Measurements from ENCODE around the gene IGBP1. TPM values are rescaled to one million over a fixed set of nuclear protein-coding genes. Genes with fewer than 3 reads are reported as not detected.

The IGBP1 gene
- total RNA-seq, 1 donor, result 85.0 TPM

- Histone ChIP-seq H3K27me3 (ENCODE audit: insufficient read depth, low read length) (peaks cover 1% of the 10 kb centered on the region), H3K27ac (ENCODE audit: low read depth, low read length) (peak overlapping the region; percentile 82), H4K20me1 (ENCODE audit: insufficient read depth, low read length) (no peaks in the 10 kb centered on the region), H3K36me3 (ENCODE audit: insufficient read depth, low read length) (no peaks in the 10 kb centered on the region), H3K9me3 (ENCODE audit: low read depth, low read length) (no peaks in the 10 kb centered on the region), H3K4me1 (ENCODE audit: insufficient read depth, low read length) (peaks cover 33% of the 10 kb centered on the region), H3K4me2 (ENCODE audit: insufficient read depth, low read length) (peak overlapping the region; percentile 27), H2AFZ (ENCODE audit: low read length) (no peak overlapping the region), H3K79me2 (ENCODE audit: insufficient read depth, low read length) (no peaks in the 10 kb centered on the region), H3K4me3 (ENCODE audit: insufficient read depth, low read length) (no peak overlapping the region)
- TF ChIP-seq CTCF (IDR thresholded peaks at IDR 0.05; ENCODE audit: extremely low read depth, low read depth, low read length), result no peak
- DNase-seq (ENCODE audit: insufficient read length, low spot score, missing footprints), result peak; percentile 11
Measured at GRCh38 chrX:70166601-70167590, 33.6 kb downstream of the IGBP1 start.

- H3K4me1 ChIP-seq (ENCODE audit: insufficient read depth, low read length), result peaks cover 38% of the 10 kb centered on the region
- H3K79me2 ChIP-seq (ENCODE audit: insufficient read depth, low read length), result no peaks in the 10 kb centered on the region
- peak overlapping the region; percentile 82 for H3K27ac ChIP-seq (ENCODE audit: low read depth, low read length)
- H3K36me3 ChIP-seq (ENCODE audit: insufficient read depth, low read length), result no peaks in the 10 kb centered on the region
- H3K4me3 ChIP-seq (ENCODE audit: insufficient read depth, low read length), result peak overlapping the region; percentile 21
- peak overlapping the region; percentile 70 for H3K4me2 ChIP-seq (ENCODE audit: insufficient read depth, low read length)
- TF ChIP-seq CTCF (IDR thresholded peaks at IDR 0.05; ENCODE audit: extremely low read depth, low read depth, low read length), result no peak
- peak; percentile 74 for DNase-seq (ENCODE audit: insufficient read length, low spot score, missing footprints)
- H3K27me3 ChIP-seq (ENCODE audit: insufficient read depth, low read length), result no peaks in the 10 kb centered on the region
- no peaks in the 10 kb centered on the region for H4K20me1 ChIP-seq (ENCODE audit: insufficient read depth, low read length)
- no peaks in the 10 kb centered on the region for H3K9me3 ChIP-seq (ENCODE audit: low read depth, low read length)
- H2AFZ ChIP-seq (ENCODE audit: low read length), result peak overlapping the region; percentile 47
Measured at GRCh38 chrX:70168238-70169188, 35.3 kb downstream of the IGBP1 start.

- TF ChIP-seq CTCF (IDR thresholded peaks at IDR 0.05; ENCODE audit: extremely low read depth, low read depth, low read length), result no peak
- H3K4me2 ChIP-seq (ENCODE audit: insufficient read depth, low read length), result no peak overlapping the region
- no peaks in the 10 kb centered on the region for H3K79me2 ChIP-seq (ENCODE audit: insufficient read depth, low read length)
- peaks cover 38% of the 10 kb centered on the region for H3K4me1 ChIP-seq (ENCODE audit: insufficient read depth, low read length)
- H3K4me3 ChIP-seq (ENCODE audit: insufficient read depth, low read length), result no peak overlapping the region
- no peaks in the 10 kb centered on the region for H3K27me3 ChIP-seq (ENCODE audit: insufficient read depth, low read length)
- H3K36me3 ChIP-seq (ENCODE audit: insufficient read depth, low read length), result no peaks in the 10 kb centered on the region
- no peak for DNase-seq (ENCODE audit: insufficient read length, low spot score, missing footprints)
- H3K9me3 ChIP-seq (ENCODE audit: low read depth, low read length), result no peaks in the 10 kb centered on the region
- H2AFZ ChIP-seq (ENCODE audit: low read length), result no peak overlapping the region
- no peaks in the 10 kb centered on the region for H4K20me1 ChIP-seq (ENCODE audit: insufficient read depth, low read length)
- H3K27ac ChIP-seq (ENCODE audit: low read depth, low read length), result peak overlapping the region; percentile 82
Measured at GRCh38 chrX:70169281-70169680, 36.0 kb downstream of the IGBP1 start.
